Measurements from ENCODE around the gene SPIN1. TPM values are rescaled to one million over a fixed set of nuclear protein-coding genes. Genes with fewer than 3 reads are reported as not detected.
"Not testable (repeated sequence)": the region's sequence is repeated elsewhere in the genome, so short reads cannot be mapped to it uniquely, and the experiment has no call there.

Gene SPIN1
- polyA plus RNA-seq, 2 donors: 13.9 to 17.7 TPM

DNA sequence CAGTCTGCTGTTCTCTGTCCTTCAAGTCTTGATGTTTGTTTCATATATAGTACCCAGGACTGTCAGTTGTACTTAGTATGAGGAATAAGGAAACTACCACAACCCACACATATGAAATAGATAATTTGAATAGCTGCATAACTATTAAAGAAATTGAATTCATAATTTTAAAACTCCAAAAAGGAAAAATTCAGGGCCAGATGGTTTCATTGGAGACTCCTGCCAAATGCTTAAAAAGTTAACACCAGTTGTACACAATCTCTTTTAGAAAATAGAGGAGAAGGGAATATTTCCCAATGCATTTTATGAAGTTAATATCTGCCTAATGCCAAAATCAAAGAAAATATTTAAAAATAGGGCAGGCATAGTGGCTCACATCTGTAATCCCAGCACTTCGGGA, 24.6 kb upstream of the SPIN1 start:
- WGBS, 2 donors: 78 to 80% methylated on average over 1 of the region's 1 CpG
- Histone ChIP-seq H3K27ac (ENCODE audit: low read depth in 2 of 2, low read length in 1 of 2) (no peak overlapping the region), H3K9me3 (ENCODE audit: control insufficient read depth in 2 of 2, insufficient read depth in 1 of 2, low read depth in 1 of 2, low read length in 1 of 2) (peaks cover 0 to 2% of the 10 kb centered on the region in 2 donors), H3K4me3 (ENCODE audit: low read depth in 1 of 2, low read length in 2 of 2) (no peak overlapping the region), H3K27me3 (ENCODE audit: control insufficient read depth in 1 of 2, insufficient read depth in 2 of 2, low read length in 2 of 2) (no peaks in the 10 kb centered on the region), H3K36me3 (ENCODE audit: control insufficient read depth in 2 of 2, insufficient read depth in 2 of 2, low read length in 1 of 2) (no peaks in the 10 kb centered on the region), H3K4me1 (ENCODE audit: control insufficient read depth in 2 of 2, insufficient read depth in 2 of 2, low read length in 1 of 2) (no peaks in the 10 kb centered on the region)

GRCh38 chr9:88364706-88365105, 23.5 kb upstream of the SPIN1 start:
- peaks cover 0 to 2% of the 10 kb centered on the region in 2 donors for H3K9me3 ChIP-seq (ENCODE audit: control insufficient read depth in 2 of 2, insufficient read depth in 1 of 2, low read depth in 1 of 2, low read length in 1 of 2)
- no peak overlapping the region for H3K4me3 ChIP-seq (ENCODE audit: low read depth in 1 of 2, low read length in 2 of 2)
- WGBS, 2 donors: 92% methylated on average over 2 of the region's 2 CpGs
- H3K36me3 ChIP-seq (ENCODE audit: control insufficient read depth in 2 of 2, insufficient read depth in 2 of 2, low read length in 1 of 2): no peaks in the 10 kb centered on the region
- no peaks in the 10 kb centered on the region for H3K4me1 ChIP-seq (ENCODE audit: control insufficient read depth in 2 of 2, insufficient read depth in 2 of 2, low read length in 1 of 2)
- no peak overlapping the region for H3K27ac ChIP-seq (ENCODE audit: low read depth in 2 of 2, low read length in 1 of 2)
- H3K27me3 ChIP-seq (ENCODE audit: control insufficient read depth in 1 of 2, insufficient read depth in 2 of 2, low read length in 2 of 2): no peaks in the 10 kb centered on the region

- no peaks in the 10 kb centered on the region for H3K4me1 ChIP-seq (ENCODE audit: control insufficient read depth in 2 of 2, insufficient read depth in 2 of 2, low read length in 1 of 2)
- H3K4me3 ChIP-seq (ENCODE audit: low read depth in 1 of 2, low read length in 2 of 2): no peak overlapping the region
- no peak overlapping the region for H3K27ac ChIP-seq (ENCODE audit: low read depth in 2 of 2, low read length in 1 of 2)
- H3K27me3 ChIP-seq (ENCODE audit: control insufficient read depth in 1 of 2, insufficient read depth in 2 of 2, low read length in 2 of 2): no peaks in the 10 kb centered on the region
- H3K9me3 ChIP-seq (ENCODE audit: control insufficient read depth in 2 of 2, insufficient read depth in 1 of 2, low read depth in 1 of 2, low read length in 1 of 2): peaks cover 0 to 2% of the 10 kb centered on the region in 2 donors
- H3K36me3 ChIP-seq (ENCODE audit: control insufficient read depth in 2 of 2, insufficient read depth in 2 of 2, low read length in 1 of 2): no peaks in the 10 kb centered on the region
These were observed 17.9 kb upstream of the SPIN1 start for GRCh38 chr9:88370346-88370745.

DNA sequence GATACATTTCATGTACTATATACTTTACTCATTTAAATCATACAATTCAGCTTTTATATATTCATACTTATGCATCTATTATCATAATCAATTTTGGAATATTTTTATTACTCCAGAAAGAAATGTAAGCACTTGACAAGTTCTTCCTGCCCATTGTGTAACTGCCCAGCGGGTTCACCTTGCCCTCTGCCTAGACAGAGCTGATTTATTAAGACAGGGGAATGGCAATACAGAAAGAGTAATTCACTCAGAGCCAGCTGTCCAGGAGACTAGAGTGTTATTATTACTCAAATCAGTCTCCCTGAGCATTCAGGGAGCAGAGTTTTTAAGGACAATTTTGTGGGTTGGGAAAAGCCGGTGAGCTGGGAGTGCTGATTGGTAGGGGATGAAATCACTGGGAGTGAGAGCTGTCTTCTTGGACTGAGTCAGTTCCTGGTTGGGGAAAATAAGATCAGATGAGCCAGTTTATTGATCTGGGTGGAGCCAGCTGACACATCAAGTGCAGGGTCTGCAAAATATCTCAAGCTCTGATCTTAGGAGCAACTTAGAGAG, 16.1 kb upstream of the SPIN1 start:
- Histone ChIP-seq H3K27me3 (ENCODE audit: control insufficient read depth in 1 of 2, insufficient read depth in 2 of 2, low read length in 2 of 2) (no peaks in the 10 kb centered on the region), H3K9me3 (ENCODE audit: control insufficient read depth in 2 of 2, insufficient read depth in 1 of 2, low read depth in 1 of 2, low read length in 1 of 2) (no peaks in the 10 kb centered on the region), H3K4me1 (ENCODE audit: control insufficient read depth in 2 of 2, insufficient read depth in 2 of 2, low read length in 1 of 2) (no peaks in the 10 kb centered on the region), H3K36me3 (ENCODE audit: control insufficient read depth in 2 of 2, insufficient read depth in 2 of 2, low read length in 1 of 2) (no peaks in the 10 kb centered on the region), H3K4me3 (ENCODE audit: low read depth in 1 of 2, low read length in 2 of 2) (no peak overlapping the region), H3K27ac (ENCODE audit: low read depth in 2 of 2, low read length in 1 of 2) (no peak overlapping the region)
- WGBS, 2 donors: 47 to 56% methylated on average over 2 of the region's 2 CpGs

- no peaks in the 10 kb centered on the region for H3K4me1 ChIP-seq (ENCODE audit: control insufficient read depth in 2 of 2, insufficient read depth in 2 of 2, low read length in 1 of 2)
- H3K36me3 ChIP-seq (ENCODE audit: control insufficient read depth in 2 of 2, insufficient read depth in 2 of 2, low read length in 1 of 2): no peaks in the 10 kb centered on the region
- peaks cover 0 to 2% of the 10 kb centered on the region in 2 donors for H3K9me3 ChIP-seq (ENCODE audit: control insufficient read depth in 2 of 2, insufficient read depth in 1 of 2, low read depth in 1 of 2, low read length in 1 of 2)
- H3K4me3 ChIP-seq (ENCODE audit: low read depth in 1 of 2, low read length in 2 of 2): no peak overlapping the region
- 74 to 80% methylated on average over 5 of the region's 5 CpGs for WGBS, 2 donors
- H3K27ac ChIP-seq (ENCODE audit: low read depth in 2 of 2, low read length in 1 of 2): no peak overlapping the region
- no peaks in the 10 kb centered on the region for H3K27me3 ChIP-seq (ENCODE audit: control insufficient read depth in 1 of 2, insufficient read depth in 2 of 2, low read length in 2 of 2)
These were observed 15.2 kb upstream of the SPIN1 start for GRCh38 chr9:88373045-88373444.

DNA sequence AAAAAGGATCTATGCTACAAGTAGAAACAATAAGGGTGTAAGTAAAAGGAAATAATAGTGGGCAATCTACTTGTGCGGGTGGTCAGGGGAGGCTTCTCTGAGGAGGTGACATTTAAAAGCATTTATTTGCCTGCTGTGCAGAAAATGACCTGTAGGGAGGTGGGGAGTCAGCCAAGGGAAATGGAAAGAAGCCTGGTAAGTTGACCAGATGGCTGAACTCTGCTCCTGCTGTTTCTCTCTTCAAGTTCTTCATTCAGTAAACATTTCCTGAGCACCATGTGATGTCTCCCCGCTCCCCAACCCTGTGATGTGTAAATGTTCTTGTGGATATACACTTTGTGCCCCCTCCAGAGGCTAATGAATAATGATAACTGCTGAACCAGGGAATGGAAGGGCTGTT, 9.9 kb upstream of the SPIN1 start:
- Histone ChIP-seq H3K9me3 (ENCODE audit: control insufficient read depth in 2 of 2, insufficient read depth in 1 of 2, low read depth in 1 of 2, low read length in 1 of 2) (peaks cover 0 to 2% of the 10 kb centered on the region in 2 donors), H3K27ac (ENCODE audit: low read depth in 2 of 2, low read length in 1 of 2) (no peak overlapping the region), H3K4me3 (ENCODE audit: low read depth in 1 of 2, low read length in 2 of 2) (no peak overlapping the region), H3K36me3 (ENCODE audit: control insufficient read depth in 2 of 2, insufficient read depth in 2 of 2, low read length in 1 of 2) (no peaks in the 10 kb centered on the region), H3K4me1 (ENCODE audit: control insufficient read depth in 2 of 2, insufficient read depth in 2 of 2, low read length in 1 of 2) (no peaks in the 10 kb centered on the region), H3K27me3 (ENCODE audit: control insufficient read depth in 1 of 2, insufficient read depth in 2 of 2, low read length in 2 of 2) (no peaks in the 10 kb centered on the region)
- 55 to 69% methylated on average over 2 of the region's 2 CpGs for WGBS, 2 donors

DNA sequence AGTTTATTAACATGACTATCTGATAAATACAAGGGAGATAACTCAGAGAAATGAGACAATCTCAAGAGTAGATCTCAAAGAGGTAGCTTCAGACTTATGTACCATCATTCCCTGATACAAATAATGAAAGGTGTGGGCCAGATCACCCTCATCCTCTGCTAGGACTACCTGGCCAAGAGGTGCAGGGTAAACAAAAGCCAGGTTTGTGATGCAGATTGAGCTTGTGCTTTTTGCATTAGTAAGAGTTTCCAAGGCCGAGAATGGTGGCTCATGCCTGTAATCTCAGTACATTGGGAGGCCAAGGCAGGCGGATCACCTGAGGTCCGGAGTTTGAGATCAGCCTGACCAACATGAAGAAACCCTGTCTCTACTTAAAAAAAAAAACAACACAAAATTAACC, 8.9 kb upstream of the SPIN1 start:
- Histone ChIP-seq H3K9me3 (ENCODE audit: control insufficient read depth in 2 of 2, insufficient read depth in 1 of 2, low read depth in 1 of 2, low read length in 1 of 2) (peaks cover 0 to 2% of the 10 kb centered on the region in 2 donors), H3K4me1 (ENCODE audit: control insufficient read depth in 2 of 2, insufficient read depth in 2 of 2, low read length in 1 of 2) (no peaks in the 10 kb centered on the region)
- WGBS, 2 donors: 87 to 91% methylated on average over 3 of the region's 3 CpGs

GRCh38 chr9:88380118-88380517, 8.1 kb upstream of the SPIN1 start:
- H3K27ac ChIP-seq (ENCODE audit: low read depth in 2 of 2, low read length in 1 of 2): no peak overlapping the region
- 76 to 82% methylated on average over 1 of the region's 1 CpG for WGBS, 2 donors
- H3K36me3 ChIP-seq (ENCODE audit: control insufficient read depth in 2 of 2, insufficient read depth in 2 of 2, low read length in 1 of 2): no peaks in the 10 kb centered on the region
- H3K27me3 ChIP-seq (ENCODE audit: control insufficient read depth in 1 of 2, insufficient read depth in 2 of 2, low read length in 2 of 2): no peaks in the 10 kb centered on the region
- no peak overlapping the region for H3K4me3 ChIP-seq (ENCODE audit: low read depth in 1 of 2, low read length in 2 of 2)
- peaks cover 0 to 2% of the 10 kb centered on the region in 2 donors for H3K9me3 ChIP-seq (ENCODE audit: control insufficient read depth in 2 of 2, insufficient read depth in 1 of 2, low read depth in 1 of 2, low read length in 1 of 2)
- H3K4me1 ChIP-seq (ENCODE audit: control insufficient read depth in 2 of 2, insufficient read depth in 2 of 2, low read length in 1 of 2): no peaks in the 10 kb centered on the region

More for the DNA sequence above, 8.9 kb upstream of the SPIN1 start:
- H3K27me3 ChIP-seq (ENCODE audit: control insufficient read depth in 1 of 2, insufficient read depth in 2 of 2, low read length in 2 of 2): no peaks in the 10 kb centered on the region
- H3K36me3 ChIP-seq (ENCODE audit: control insufficient read depth in 2 of 2, insufficient read depth in 2 of 2, low read length in 1 of 2): no peaks in the 10 kb centered on the region
- no peak overlapping the region for H3K4me3 ChIP-seq (ENCODE audit: low read depth in 1 of 2, low read length in 2 of 2)
- H3K27ac ChIP-seq (ENCODE audit: low read depth in 2 of 2, low read length in 1 of 2): no peak overlapping the region

DNA sequence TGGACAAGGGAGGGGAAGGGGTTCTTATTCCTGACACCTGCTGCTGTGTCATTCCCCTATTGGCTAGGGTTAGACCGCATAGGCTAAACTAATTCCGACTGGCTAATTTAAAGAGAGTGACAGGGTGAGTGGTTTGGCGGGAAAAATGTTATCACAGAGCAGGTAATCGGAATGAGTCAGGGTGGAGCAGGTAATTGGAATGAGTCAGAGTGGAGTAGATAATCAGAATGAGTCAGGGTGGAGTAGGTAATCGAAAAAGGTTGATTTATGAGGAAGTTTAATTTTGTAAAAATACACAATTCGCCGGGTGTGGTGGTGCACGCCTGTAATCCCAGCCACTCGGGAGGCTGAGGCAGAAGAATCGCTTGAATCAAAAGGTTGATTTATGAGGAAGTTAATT, 6.9 kb upstream of the SPIN1 start:
- WGBS, 2 donors: 73 to 81% methylated on average over 10 of the region's 10 CpGs
- not testable (repeated sequence) for H3K9me3 ChIP-seq (ENCODE audit: control insufficient read depth in 2 of 2, insufficient read depth in 1 of 2, low read depth in 1 of 2, low read length in 1 of 2); H3K27me3 ChIP-seq (ENCODE audit: control insufficient read depth in 1 of 2, insufficient read depth in 2 of 2, low read length in 2 of 2); H3K4me3 ChIP-seq (ENCODE audit: low read depth in 1 of 2, low read length in 2 of 2); H3K27ac ChIP-seq (ENCODE audit: low read depth in 2 of 2, low read length in 1 of 2); H3K36me3 ChIP-seq (ENCODE audit: control insufficient read depth in 2 of 2, insufficient read depth in 2 of 2, low read length in 1 of 2); H3K4me1 ChIP-seq (ENCODE audit: control insufficient read depth in 2 of 2, insufficient read depth in 2 of 2, low read length in 1 of 2)

DNA sequence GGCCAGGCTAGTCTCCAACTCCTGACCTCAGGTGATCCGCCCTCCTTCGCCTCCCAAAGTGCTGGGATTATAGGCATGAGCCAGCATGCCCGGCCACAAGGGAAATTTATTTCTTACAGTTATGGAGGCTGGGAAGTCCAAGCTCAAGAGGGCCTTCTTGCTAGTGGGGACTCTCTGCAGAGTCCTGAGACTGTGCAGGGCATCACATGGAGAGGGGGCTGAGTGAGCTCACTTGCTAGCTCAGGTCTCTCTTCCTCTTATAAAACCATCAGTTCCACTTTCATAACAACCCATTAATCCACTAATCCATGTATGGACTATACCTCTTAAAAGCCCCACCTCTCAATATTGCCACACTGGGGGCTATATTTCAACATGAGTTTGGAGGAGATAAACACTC, 5.1 kb upstream of the SPIN1 start:
- Histone ChIP-seq H3K36me3 (ENCODE audit: control insufficient read depth in 2 of 2, insufficient read depth in 2 of 2, low read length in 1 of 2) (no peaks in the 10 kb centered on the region), H3K9me3 (ENCODE audit: control insufficient read depth in 2 of 2, insufficient read depth in 1 of 2, low read depth in 1 of 2, low read length in 1 of 2) (no peaks in the 10 kb centered on the region), H3K4me1 (ENCODE audit: control insufficient read depth in 2 of 2, insufficient read depth in 2 of 2, low read length in 1 of 2) (no peaks in the 10 kb centered on the region), H3K27ac (ENCODE audit: low read depth in 2 of 2, low read length in 1 of 2) (no peak overlapping the region), H3K27me3 (ENCODE audit: control insufficient read depth in 1 of 2, insufficient read depth in 2 of 2, low read length in 2 of 2) (no peaks in the 10 kb centered on the region), H3K4me3 (ENCODE audit: low read depth in 1 of 2, low read length in 2 of 2) (no peak overlapping the region)
- 78 to 81% methylated on average over 3 of the region's 3 CpGs for WGBS, 2 donors
